GM18526 (cell line): Measurements from ENCODE around the gene CD80.

ENCODE experiments used
- POLR2A ChIP-seq: IDR thresholded peaks from 3 replicates; pipeline ENCODE4 v1.6.1; 2011; ENCODE audit not compliant: insufficient read length; ENCODE audit errors: extremely low read depth

Gene CD80

DNA sequence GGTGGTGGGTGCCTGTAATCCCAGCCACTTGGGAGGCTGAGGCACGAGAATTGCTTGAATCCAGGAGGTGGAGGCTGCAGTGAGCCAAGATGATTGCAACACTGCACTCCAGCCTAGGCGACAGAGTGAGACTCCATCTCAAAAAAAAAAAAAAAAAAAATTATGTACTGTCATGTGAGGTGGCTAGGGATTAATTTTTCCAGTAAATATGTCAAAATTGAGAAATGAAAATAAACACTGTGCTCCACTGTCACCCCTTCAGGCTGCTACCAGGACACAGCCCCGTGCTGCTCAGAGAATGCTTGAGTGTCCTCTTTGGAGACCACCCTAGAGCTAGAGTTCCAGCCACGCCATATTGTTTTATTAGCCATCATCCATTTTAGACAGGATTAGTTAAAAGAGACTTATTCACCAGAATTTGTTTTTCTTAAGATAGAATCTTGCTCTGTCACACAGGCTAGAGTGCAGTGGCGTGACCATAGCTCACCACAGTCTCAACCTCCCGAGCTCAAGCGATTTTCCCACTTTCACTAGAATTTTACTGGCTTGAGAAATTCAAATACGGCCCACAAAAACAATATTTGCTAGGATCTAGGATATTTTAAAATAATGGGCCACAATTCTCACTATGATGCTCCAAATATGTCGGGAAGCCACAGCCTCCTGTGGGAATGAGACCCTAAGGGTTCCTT is 642 bp downstream of the CD80 start:
- no peak for TF ChIP-seq POLR2A

DNA sequence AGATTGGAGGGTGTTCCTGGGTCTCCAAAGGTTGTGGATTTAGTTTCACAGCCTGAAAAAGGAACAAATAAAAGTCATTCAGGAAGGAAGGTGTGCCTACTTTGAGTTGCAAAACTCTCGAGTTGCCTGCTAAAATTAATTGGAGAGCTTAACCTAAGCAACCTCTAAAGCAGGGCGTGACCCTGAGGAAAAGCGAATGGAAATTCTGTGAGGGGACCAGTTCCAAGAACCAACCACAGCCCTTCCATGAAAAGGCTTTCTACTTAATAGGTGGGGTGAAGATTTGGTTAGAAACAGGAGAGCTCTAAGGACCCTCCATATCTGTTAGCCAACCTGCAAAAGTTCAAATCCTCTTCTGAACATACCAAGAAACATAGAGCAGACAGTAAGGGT is 1.5 kb downstream of the CD80 start:
- TF ChIP-seq POLR2A, result no peak

DNA sequence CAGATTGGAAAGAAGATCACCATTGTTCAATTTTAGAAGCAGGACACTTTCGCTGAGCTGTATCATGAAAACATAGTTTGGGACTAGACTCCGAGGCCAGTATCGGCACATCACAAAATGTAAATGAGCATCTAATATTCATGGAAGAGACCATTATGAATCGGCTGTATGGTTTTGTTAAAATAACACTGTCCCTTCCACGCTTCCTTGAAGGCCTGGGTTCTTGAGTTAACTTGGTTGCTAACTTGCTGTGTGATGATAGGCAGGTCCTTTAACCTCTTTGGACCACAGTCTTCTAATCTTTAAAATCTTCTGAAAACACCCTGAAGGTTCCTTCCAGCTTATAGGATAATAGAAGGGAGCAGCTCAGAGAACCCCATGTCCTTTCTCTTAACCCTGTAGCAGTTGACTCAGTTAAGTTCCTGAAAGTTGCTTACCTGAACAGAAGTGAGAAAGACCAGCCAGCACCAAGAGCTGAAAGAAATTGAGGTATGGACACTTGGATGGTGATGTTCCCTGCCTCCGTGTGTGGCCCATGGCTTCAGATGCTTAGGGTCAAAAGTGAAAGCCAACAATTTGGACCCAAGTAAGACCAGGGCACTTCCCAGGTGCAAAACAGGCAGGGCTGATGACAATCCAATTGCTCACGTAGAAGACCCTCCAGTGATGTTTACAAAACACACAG is 2.1 kb downstream of the CD80 start:
- TF ChIP-seq POLR2A, result no peak

DNA sequence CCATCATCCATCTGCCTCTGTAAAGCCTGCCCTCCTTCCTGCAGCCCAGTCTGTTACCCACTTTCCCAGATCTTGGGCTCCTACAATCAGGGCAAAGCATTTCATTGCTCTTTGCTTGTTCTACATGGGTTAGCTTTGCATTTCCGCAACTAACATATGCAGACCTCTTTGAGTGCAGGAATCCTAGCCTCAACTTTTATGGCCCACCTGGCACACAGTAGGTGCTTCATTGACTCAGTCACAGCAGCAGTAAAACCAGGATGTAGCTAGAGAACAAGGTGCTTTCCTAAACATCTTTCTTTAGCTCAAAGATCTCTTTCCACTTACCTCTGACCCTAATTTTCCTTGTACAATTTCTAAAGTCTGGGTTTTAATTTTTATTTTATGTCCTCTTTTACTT is 3.5 kb downstream of the CD80 start:
- no peak for TF ChIP-seq POLR2A

DNA sequence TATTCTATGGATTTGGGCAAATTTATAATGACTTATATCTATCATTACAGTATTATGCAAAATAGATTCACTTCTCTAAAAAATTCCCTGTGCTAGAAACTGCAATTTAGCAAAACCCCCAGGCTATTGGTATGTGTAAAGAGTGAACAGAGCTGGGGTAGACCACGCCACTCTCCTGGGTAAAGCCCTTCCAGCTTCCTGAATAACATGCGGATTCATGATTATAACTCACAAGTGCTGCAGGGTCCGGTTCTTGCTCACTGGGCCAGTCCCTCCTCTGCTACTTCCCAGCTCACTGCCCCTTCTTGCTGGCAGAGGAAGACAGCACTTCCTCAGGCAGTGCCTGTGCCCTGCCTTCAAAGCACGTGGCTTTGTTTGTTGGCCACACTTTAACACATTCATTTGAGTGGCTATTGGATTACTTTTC is 4.1 kb downstream of the CD80 start:
- TF ChIP-seq POLR2A, result no peak

DNA sequence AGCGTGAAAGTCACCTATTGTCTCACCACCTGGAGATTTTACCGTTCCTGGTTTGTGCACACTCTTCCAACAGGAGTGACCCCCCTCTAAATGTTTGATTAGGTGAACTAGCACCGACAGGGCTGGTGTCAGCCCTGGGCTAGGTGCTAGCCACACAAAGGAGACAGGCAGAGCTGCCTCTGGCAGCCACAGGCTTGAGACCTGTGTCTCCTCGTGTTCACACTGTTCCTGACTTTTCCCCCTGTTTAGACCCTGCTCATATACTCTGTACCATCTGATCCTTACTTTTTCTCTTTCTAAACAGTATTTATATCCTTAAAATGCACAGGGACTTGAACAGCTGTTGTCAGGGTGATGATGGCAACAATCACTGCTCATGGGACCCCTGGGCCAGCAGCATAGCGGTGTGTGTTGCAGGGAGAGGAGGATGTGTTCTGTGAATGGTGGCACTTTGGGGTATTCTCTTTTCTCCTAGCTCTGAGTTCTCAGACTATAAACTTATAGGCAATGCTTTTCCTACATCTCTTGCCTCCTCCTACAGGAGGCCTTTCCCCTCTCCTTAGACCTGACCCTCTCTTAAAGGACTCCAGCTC is 5.5 kb downstream of the CD80 start:
- TF ChIP-seq POLR2A, result no peak

DNA sequence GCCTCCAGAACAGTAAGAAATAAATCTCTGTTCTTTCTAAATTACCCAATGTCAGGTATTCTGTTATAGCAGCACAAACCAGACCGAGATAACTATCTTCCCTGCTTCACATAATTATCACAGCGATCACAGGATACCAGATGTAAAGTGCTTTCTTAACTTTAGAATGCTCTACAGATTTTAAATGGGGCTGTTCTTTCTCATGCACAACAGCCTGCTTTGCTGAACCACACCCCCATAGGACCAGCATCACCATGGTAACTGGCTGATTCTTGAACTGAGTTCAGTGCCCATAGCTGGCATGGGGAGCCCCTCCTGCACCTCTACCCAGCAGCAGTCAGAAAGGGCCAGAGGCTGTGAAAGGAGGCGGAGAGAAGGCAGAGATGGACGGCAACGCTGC is 7.8 kb downstream of the CD80 start:
- no peak for TF ChIP-seq POLR2A

DNA sequence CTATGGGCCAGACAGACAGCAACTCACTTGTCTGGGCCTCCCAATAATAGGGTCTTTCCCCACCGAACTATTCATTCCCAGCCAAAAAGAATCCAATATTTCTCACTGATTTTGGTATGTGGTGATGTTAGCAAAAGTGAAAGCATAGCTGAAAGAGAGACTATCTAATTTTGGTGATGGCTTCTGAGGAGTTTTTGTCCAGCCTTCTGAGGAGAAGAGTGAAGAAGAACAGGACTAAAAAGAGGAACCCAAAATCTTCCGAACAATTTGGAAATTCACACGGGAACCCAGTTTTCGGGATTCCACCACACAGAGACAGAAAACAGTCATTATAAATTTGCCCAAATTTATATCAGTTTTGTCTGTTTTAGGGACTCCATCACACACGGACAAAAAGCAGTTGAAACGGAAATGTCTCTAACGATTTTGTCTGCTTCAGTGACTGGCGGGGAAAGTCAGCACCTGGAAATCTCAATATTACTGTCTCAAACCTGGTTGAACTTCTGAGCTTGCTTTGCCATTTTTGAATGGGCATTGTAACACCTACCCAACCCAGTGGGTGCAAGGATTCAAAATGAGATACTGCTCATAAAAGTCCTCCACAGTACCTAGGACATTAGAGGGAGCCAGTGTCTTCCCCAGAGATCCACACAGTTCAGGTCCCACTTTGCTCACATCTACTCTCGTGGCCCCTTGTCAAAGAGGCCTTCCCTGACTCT is 9.1 kb downstream of the CD80 start:
- peak; percentile 21 for TF ChIP-seq POLR2A

DNA sequence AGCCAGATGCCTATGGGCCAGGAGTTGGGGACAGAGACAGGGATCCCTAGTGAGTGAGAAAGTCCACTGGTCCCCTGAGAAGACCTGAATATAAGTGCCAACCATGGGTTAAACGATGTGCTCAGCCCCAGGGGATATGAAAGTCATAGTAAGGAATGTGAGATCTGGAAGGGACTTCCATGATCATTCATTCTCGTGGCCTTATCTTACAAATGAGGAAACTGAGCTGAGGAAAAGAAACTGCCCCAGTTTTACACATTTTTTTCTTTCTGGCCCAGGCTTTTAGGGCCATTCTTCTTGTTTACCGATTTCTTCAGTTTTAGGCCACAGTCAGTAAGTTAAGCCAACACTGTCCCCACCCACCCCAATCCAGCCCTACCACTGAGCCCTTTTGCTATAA is 11.1 kb downstream of the CD80 start:
- no peak for TF ChIP-seq POLR2A

DNA sequence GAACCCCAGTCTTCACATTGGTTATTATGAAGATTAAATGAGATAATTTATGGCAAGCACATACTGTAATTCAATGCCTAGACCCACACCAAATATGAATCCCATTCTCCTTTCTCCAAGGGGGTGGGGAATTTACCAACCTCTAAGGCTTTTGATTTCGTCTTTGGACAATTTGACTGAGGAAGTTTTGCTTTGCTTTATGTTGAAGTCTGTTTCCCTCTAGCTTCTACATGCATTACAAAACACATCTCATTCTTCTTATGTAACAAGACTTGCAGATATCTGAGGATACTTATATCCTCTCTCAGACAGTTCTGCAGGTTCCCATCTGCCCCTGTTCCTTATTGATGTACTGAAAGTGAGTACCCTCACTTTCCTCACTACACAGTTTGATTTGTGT is 12.2 kb downstream of the CD80 start:
- TF ChIP-seq POLR2A, result no peak

DNA sequence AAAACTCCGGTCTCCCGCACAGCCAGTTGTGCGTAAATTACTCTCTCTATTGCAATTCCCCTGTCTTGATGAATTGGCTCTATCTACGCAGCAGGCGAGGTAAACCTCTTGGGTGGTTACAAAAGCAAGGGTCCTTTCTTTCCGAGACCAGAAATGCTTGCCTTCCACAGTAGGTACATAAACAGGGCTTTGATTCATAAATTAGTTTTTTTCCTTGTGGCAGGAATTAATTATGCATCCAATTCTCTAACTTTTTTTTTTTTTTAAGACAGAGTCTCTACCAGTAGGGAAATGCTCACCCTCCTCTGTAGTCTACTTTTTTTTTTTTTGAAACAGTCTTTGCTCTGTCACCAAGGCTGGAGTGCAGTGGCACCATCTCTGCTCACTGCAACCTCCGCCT is 16.3 kb downstream of the CD80 start:
- TF ChIP-seq POLR2A, result no peak

DNA sequence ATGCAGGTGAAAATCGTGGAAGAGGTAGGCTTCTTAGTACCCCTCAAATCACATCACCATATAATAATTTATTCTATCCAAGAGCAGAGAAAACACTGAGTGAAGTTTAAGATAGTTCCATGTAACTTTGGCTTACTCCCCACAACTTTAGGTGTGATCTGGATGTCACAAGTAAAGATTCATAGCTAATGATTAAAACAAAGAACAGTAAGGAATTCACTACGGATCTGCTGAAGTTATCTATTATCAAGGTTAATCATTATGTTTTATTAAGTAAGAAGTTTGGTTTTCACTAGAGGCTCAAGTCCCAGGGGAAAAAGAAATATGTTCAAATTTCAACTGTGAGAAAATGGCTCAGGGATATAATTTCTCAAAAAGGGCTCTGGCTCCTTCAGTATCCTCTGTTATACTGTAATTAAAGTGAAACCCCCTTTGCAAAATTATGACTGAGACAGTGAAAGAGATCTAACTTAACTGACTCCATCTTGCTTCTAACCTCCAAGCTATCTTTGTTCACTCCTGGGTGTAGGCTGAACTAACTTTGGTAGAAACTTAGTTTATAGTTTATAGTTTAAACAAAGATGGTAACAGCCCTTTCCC is 17.1 kb downstream of the CD80 start:
- TF ChIP-seq POLR2A, result no peak

DNA sequence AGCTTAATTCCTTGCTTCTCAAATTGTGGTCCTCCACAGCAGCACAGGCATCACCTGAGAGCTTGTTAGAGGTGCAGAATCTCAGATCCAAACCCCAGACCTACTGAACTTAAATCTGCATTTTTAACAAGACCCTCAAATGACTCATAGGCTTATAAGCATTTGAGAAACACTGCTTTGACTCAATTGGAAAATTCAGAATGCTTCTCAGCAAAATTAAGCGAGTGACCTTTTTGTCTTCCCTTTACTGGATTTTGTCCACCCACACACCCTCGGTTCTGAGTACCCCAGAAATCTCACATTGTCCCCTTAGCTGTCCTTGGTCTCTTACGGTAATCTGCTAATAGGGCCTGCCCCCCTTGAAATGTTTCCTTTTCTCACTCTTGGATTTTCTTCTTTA is 17.9 kb downstream of the CD80 start:
- TF ChIP-seq POLR2A, result no peak

DNA sequence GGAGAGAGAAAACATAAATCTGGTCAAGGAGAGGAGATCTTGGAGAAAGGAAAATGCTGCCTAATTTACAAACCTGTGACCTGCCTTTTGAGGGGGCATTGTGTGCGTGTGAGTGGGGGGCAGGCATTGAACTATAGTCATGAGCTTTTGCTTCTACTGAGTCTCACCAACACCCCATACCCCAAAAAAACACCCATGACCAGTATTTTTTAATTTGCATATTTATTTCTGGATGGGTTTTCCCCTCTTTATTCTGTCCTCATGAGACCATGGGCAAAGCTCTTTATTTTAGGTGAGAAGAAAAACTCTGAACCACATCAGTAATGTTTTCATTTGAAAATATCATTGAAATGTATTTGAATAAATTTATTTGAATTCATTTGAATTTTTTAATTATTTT is 20.6 kb downstream of the CD80 start:
- TF ChIP-seq POLR2A, result no peak

DNA sequence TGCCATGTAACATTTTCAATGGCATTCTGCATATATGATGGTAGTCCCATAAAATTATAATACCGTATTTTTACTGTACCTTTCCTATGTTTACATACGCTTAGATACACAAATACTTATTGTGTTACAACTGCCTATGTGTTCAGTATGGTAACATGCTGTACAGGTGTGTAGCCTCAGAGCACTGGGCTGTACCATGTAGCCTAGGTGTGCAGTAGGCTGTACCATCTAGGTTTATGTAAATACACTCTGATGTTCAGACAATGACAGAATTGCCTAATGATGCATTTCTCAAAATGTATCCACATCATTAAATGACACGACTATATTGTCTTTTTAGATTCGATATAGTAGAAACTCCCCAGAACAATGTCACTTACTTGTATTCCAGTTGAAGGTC is 22.7 kb downstream of the CD80 start:
- no peak for TF ChIP-seq POLR2A

DNA sequence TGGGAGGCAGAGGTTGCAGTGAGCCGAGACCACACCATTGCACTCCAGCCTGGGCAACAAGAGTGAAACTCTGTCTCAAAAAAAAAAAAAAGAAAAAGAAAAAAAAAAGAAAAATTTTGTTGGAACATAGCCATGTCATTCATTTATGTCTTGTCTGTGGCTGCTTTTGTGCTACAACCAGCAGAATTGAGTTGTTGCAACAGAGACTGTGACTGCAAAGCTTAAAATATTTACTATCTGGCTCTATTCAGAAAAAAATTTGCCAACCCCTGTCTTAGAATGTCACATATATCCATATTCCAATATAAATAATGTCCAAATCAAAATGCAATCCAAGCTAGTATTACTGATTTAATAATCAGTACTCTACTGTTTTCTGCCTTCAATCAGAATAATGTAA is 25.1 kb downstream of the CD80 start:
- no peak for TF ChIP-seq POLR2A
